ENCODE measurements around the gene VPS37B.

VPS37B gene

GRCh38 chr12:122887819-122888212, 8.1 kb downstream of the VPS37B start:
- TF ChIP-seq, protein P1, sequence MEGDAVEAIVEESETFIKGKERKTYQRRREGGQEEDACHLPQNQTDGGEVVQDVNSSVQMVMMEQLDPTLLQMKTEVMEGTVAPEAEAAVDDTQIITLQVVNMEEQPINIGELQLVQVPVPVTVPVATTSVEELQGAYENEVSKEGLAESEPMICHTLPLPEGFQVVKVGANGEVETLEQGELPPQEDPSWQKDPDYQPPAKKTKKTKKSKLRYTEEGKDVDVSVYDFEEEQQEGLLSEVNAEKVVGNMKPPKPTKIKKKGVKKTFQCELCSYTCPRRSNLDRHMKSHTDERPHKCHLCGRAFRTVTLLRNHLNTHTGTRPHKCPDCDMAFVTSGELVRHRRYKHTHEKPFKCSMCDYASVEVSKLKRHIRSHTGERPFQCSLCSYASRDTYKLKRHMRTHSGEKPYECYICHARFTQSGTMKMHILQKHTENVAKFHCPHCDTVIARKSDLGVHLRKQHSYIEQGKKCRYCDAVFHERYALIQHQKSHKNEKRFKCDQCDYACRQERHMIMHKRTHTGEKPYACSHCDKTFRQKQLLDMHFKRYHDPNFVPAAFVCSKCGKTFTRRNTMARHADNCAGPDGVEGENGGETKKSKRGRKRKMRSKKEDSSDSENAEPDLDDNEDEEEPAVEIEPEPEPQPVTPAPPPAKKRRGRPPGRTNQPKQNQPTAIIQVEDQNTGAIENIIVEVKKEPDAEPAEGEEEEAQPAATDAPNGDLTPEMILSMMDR (IDR thresholded peaks at IDR 0.05; ENCODE audit: low read length, missing control alignments): no peak
- no peak for DNase-seq (ENCODE audit: low read depth)
- no peak overlapping the region for H3K4me3 ChIP-seq (replicated peaks; ENCODE audit: low read depth, low read length)

DNA sequence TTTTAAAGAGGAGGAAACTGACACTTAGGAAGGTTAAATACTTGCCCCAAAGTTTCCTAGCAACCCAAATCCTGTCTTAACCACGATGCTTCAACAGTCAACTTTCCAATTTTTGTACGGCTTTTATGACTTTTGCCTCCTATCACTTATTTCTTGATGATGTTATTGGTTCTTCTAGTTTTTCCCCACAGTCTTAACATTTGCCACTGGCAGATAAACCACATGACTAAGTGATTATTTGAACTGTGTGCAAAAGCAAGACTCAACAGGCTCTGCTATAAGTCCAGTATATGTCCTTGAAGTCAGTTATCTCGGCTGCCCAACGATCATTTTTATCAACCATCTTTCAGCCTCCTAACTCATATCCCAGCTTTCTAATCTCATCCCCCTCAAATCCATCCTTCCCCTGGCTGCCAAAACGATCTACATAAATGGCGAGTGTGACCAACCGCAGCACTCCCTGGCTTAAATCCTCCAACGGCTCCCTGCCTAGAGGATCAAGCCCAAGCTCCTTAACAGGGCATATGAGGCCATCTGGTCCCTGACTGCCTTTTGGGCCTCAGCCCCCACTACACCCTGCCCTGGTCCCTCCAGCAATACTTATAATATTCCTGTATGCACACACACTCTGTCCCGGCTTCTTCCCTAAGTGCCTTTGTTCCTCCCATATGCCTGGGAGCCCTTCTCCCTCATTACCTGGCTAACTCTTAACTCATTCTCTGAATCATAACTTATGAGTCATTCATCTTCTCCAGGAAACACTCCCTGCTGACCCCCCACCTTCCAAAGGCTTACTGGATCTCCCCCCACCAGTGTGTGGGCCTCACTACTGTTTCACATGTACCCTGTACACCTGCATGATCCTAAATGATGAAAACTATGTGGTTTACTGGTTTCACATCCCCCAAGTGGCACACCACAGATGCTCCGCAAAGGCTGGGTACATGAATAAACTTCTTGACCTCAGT, 8.8 kb downstream of the VPS37B start:
- peak; percentile 47 for DNase-seq (ENCODE audit: low read depth)
- TF ChIP-seq, protein P1 (IDR thresholded peaks at IDR 0.05; ENCODE audit: low read length, missing control alignments): no peak
- H3K4me3 ChIP-seq (replicated peaks; ENCODE audit: low read depth, low read length): no peak overlapping the region

DNA sequence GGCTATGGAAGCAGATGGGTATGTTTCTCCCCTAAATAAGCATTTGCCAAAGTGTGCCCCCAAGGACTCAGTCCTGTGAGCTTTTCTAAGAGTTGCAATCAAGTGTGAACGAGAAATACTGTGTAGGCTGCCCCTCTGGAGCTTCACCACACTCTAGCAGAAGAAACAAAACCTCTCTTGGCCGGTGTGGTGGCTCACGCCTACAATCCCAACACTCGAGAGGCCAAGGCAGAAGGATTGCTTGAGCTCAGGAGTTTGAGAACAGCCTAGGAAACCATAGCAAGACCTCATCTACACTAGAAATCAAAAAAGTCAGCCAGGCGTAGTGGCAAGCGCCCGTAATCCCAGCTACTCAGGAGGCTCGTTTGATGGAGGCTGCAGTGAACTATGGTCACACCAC, 9.8 kb downstream of the VPS37B start:
- DNase-seq (ENCODE audit: low read depth): no peak
- no peak overlapping the region for H3K4me3 ChIP-seq (replicated peaks; ENCODE audit: low read depth, low read length)
- TF ChIP-seq, protein P1 (IDR thresholded peaks at IDR 0.05; ENCODE audit: low read length, missing control alignments): no peak

DNA sequence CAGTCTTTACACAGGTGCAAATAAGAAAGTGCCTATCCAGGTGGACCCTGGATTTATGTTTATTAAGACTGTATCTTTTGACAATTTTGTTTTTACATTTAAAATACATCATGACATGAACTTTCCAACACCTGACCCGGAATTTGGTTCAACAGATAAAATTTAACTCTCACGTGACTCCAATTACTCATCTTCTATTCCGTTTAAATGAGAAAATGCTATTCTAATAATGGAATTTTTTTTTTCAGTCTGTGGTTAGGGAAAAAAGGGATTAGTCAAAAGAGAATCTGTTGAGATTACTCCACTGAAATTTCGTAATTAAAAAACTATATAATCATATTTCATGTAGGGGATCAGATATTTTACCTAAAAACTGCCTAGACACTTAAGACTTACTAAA, 11.1 kb downstream of the VPS37B start:
- no peak overlapping the region for H3K4me3 ChIP-seq (replicated peaks; ENCODE audit: low read depth, low read length)
- DNase-seq (ENCODE audit: low read depth): no peak
- TF ChIP-seq, protein P1 (IDR thresholded peaks at IDR 0.05; ENCODE audit: low read length, missing control alignments): no peak

GRCh38 chr12:122884091-122884826, 11.7 kb downstream of the VPS37B start:
- H3K4me3 ChIP-seq (replicated peaks; ENCODE audit: low read depth, low read length): no peak overlapping the region
- TF ChIP-seq, protein P1 (IDR thresholded peaks at IDR 0.05; ENCODE audit: low read length, missing control alignments): no peak
- no peak for DNase-seq (ENCODE audit: low read depth)

GRCh38 chr12:122882908-122883558, 12.9 kb downstream of the VPS37B start:
- TF ChIP-seq, protein P1 (IDR thresholded peaks at IDR 0.05; ENCODE audit: low read length, missing control alignments): no peak
- H3K4me3 ChIP-seq (replicated peaks; ENCODE audit: low read depth, low read length): no peak overlapping the region
- DNase-seq (ENCODE audit: low read depth): no peak
